Measurements from ENCODE around the gene ZNF629. TPM values are rescaled to one million over a fixed set of nuclear protein-coding genes. Genes with fewer than 3 reads are reported as not detected.

ZNF629 gene
- total RNA-seq, 1 donor from 2014 or later = 35.5 TPM

- Mint-ChIP-seq H3K4me3 (no peak overlapping the region), H3K9me3 (no peaks in the 10 kb centered on the region), H3K36me3 (peaks cover 39% of the 10 kb centered on the region), H3K4me1 (ENCODE audit: unreplicated experiment) (peaks cover 13% of the 10 kb centered on the region), H3K27me3 (no peaks in the 10 kb centered on the region), H3K27ac (no peak overlapping the region)
- no peak for DNase-seq (ENCODE audit: extremely low spot score, unreplicated experiment)
- TF ChIP-seq CTCF (conservative IDR thresholded peaks at IDR 0.05) = no peak
Measured at GRCh38 chr16:30738984-30739951, 47.7 kb downstream of the ZNF629 start.

- Mint-ChIP-seq H3K4me1 (ENCODE audit: unreplicated experiment) (peaks cover 13% of the 10 kb centered on the region), H3K9me3 (no peaks in the 10 kb centered on the region), H3K4me3 (no peak overlapping the region), H3K36me3 (peaks cover 36% of the 10 kb centered on the region), H3K27me3 (no peaks in the 10 kb centered on the region), H3K27ac (peak overlapping the region; percentile 59)
- DNase-seq (ENCODE audit: extremely low spot score, unreplicated experiment) = no peak
- no peak for TF ChIP-seq CTCF (conservative IDR thresholded peaks at IDR 0.05)
Measured at GRCh38 chr16:30737794-30738648, 49.0 kb downstream of the ZNF629 start.

- no peak for TF ChIP-seq CTCF (conservative IDR thresholded peaks at IDR 0.05)
- H3K27me3 Mint-ChIP-seq = no peaks in the 10 kb centered on the region
- peaks cover 38% of the 10 kb centered on the region for H3K36me3 Mint-ChIP-seq
- H3K9me3 Mint-ChIP-seq = no peaks in the 10 kb centered on the region
- peak overlapping the region; percentile 59 for H3K27ac Mint-ChIP-seq
- peaks cover 13% of the 10 kb centered on the region for H3K4me1 Mint-ChIP-seq (ENCODE audit: unreplicated experiment)
- no peak for DNase-seq (ENCODE audit: extremely low spot score, unreplicated experiment)
- no peak overlapping the region for H3K4me3 Mint-ChIP-seq
Measured at GRCh38 chr16:30736995-30737793, 49.8 kb downstream of the ZNF629 start.

GRCh38 chr16:30731411-30731810, 55.6 kb downstream of the ZNF629 start:
- Mint-ChIP-seq H3K27me3 (no peaks in the 10 kb centered on the region), H3K27ac (no peak overlapping the region), H3K36me3 (peaks cover 29% of the 10 kb centered on the region), H3K4me3 (no peak overlapping the region), H3K9me3 (no peaks in the 10 kb centered on the region), H3K4me1 (ENCODE audit: unreplicated experiment) (no peaks in the 10 kb centered on the region)
- TF ChIP-seq CTCF (conservative IDR thresholded peaks at IDR 0.05) = no peak
- DNase-seq (ENCODE audit: extremely low spot score, unreplicated experiment) = no peak

All from type B pancreatic cell (in vitro differentiated cells).